Measurements from ENCODE around the gene CSRP2. TPM values are rescaled to one million over a fixed set of nuclear protein-coding genes. Genes with fewer than 3 reads are reported as not detected.

The CSRP2 gene
- total RNA-seq: 11.4 and 13.3 TPM in 2 replicates

DNA sequence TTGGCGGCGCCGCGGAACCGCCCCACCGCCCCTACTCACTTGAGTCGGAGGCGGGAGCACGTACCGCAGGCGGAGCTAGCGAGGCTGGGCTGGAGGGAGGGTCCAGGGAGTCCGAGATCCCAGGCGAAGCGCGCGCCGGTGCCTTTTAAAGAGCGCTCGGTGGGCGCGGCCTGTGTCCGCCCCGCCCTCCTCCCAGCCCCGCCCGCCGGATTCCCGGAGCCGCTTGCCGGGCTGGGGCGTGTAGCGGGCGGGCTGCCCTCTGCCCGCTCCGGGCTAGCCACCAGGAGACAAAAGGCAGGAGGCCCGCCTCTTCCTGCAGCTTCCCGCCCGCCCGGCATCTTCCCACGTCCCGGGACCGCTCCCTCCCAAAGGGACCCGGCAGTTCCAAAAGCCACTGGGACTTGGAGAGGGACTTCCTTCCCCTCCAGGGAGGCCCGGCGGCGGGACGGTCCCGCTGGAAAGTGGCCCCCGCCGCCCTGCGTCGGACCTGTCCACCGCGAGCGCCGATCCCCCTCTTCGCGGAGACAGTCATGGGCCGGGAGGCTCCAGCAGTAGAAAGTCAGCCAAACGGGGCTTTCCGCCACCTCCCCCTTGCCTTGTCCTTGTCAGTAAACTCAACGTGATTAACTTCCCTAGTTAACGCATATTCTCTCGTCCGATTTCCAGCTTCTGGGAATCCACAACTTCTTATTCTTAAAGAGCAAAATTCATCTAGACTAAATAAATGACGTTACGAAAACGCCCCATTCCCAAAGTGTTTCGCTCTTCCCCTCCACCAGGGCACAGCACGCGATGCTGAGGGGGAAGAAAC is at the start of gene CSRP2:
Gene CSRP2, minus strand, starts transcription at position 121 of the 811 bp plus-strand sequence. CDS start 12,759 bp downstream, outside the sequence.

Other genes with a start within 250 kb of the CSRP2 start
- gene ZDHHC17, start 114.9 kb downstream of the CSRP2 start, total RNA-seq: 112 and 137 TPM in 2 replicates
- 2.4 and 3.1 TPM in 2 replicates for gene E2F7, start 186.6 kb upstream of the CSRP2 start, total RNA-seq